Sigmoid colon (tissue), 7 donors: Measurements from ENCODE around the gene COMT. TPM values are rescaled to one million over a fixed set of nuclear protein-coding genes. Genes with fewer than 3 reads are reported as not detected.
"Not testable (repeated sequence)": the region's sequence is repeated elsewhere in the genome, so short reads cannot be mapped to it uniquely, and the experiment has no call there.

Experiments used
- DNase-seq: peaks from one replicate; pipeline ENCODE4 v3.0.0-alpha.2; 2019
- H3K27ac ChIP-seq, 4 donors: fragments of 200-600 bp; sonication (generic); one replicate each; pipeline ENCODE4 v1.5.1; 2016 to 2019; ENCODE audit warnings: mild to moderate bottlenecking in 1 of 4
- H3K27me3 ChIP-seq, 3 donors: fragments of 200-600 bp; sonication (generic); one replicate each; pipeline ENCODE4 v1.5.1; 2019; ENCODE audit warnings: mild to moderate bottlenecking in 1 of 3
- H3K36me3 ChIP-seq, 4 donors: fragments of 200-600 bp; sonication (generic); one replicate each; pipeline ENCODE4 v1.5.1; 2016 to 2019
- H3K4me1 ChIP-seq, 4 donors: fragments of 200-600 bp; sonication (generic); one replicate each; pipeline ENCODE4 v1.5.1; 2017 to 2019
- H3K4me3 ChIP-seq, 4 donors: fragments of 200-600 bp; sonication (generic); one replicate each; pipeline ENCODE4 v1.5.1; 2017 to 2019; ENCODE audit warnings: mild to moderate bottlenecking in 2 of 4, moderate library complexity in 1 of 4
- H3K9me3 ChIP-seq, 4 donors: fragments of 200-600 bp in 3 of 4; sonication (generic) in 3 of 4; one replicate each; pipeline versions ENCODE4 v1.5.1 to v1.6.1; 2013 to 2019
- EP300 ChIP-seq, 4 donors: sonication (generic); formaldehyde crosslinking; IDR thresholded peaks; one replicate each; pipeline ENCODE4 v1.6.1; 2017; ENCODE audit warnings: antibody characterized with exemption in 4 of 4
- POLR2A ChIP-seq, 2 donors: fragments of 450-650 bp; IDR thresholded peaks; one replicate each; pipeline ENCODE4 v1.6.1; 2016; ENCODE audit warnings: antibody characterized with exemption in 2 of 2, mild to moderate bottlenecking in 2 of 2, moderate library complexity in 2 of 2
- POLR2AphosphoS5 ChIP-seq, 4 donors: sonication (generic); formaldehyde crosslinking; IDR thresholded peaks; one replicate each; pipeline ENCODE4 v1.6.1; 2017; ENCODE audit warnings: antibody characterized with exemption in 4 of 4
- WGBS, 2 donors: extraction: QIAGEN DNeasy Blood & Tissue Kit; methylation state at CpG; one replicate each; pipeline ENCODE4 v1.1.7; 2013; 5-methylcytosine and 5-hydroxymethylcytosine counted together
- intact Hi-C: fragments of 100-400 bp; cut with DNase I; formaldehyde crosslinking; loops from one replicate; pipeline ENCODE4 v1.15.1; 2023
- polyA plus RNA-seq, 3 donors: library from polyadenylated mRNA; stranded (reverse); fragments of 200-250 nt; gene quantifications; one replicate each; pipeline ENCODE4 v1.2.3, GENCODE V29; 2013
- total RNA-seq, 4 donors: library from RNA; depleted of rRNA; stranded (reverse); fragments of >200 nt; gene quantifications; one replicate each; pipeline ENCODE4 v1.1.0, GENCODE V29; 2016
- TF ChIP-seq, protein P1 (sequence below), 4 experiments: fragments of 450-650 bp in 3 of 4; fragments of 200-600 bp in 1 of 4; IDR thresholded peaks; one replicate each; pipeline ENCODE4 v1.5.1; 2016 to 2019; ENCODE audit warnings: antibody characterized with exemption in 4 of 4, mild to moderate bottlenecking in 3 of 4, moderate library complexity in 2 of 4
- donor health status: healthy with polysubstance abuse.
- donor health status: Bipolar disorder and iron deficiency.
- donor health status: healthy.

Gene COMT
- total and polyA plus RNA-seq, 7 donors = 62.5 to 162 (median 106) TPM

DNA sequence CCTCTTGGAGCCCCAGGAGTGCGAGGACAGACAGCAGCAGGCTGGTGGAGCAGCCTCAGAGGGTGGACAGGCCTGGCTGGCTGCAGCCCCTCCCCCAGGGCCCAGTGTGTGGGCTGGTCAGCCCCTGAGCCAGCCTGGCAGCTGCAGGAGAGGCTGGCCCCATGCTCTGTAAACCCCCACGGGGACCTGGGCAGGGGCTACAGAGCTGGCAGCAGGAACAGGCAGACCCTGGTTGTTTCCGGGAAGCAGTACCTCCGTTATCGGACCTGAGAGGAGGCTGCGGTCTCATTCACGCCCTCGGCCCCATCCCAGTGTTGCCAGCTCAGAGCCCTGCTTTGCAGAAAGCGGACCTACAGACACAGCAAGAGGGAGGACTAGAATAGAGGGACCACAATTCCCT, 38.5 kb upstream of the COMT start:
- WGBS, 2 donors = 88 to 96% methylated on average over 9 of the region's 9 CpGs
- H3K9me3 ChIP-seq = no peaks in the 10 kb centered on the region
- no peaks in the 10 kb centered on the region for H3K4me1 ChIP-seq
- no peak overlapping the region for H3K4me3 ChIP-seq
- TF ChIP-seq POLR2A (IDR thresholded peaks at IDR 0.05) (no peak), POLR2AphosphoS5 (IDR thresholded peaks at IDR 0.05) (no peak), EP300 (IDR thresholded peaks at IDR 0.05) (no peak)
- TF ChIP-seq, protein P1, sequence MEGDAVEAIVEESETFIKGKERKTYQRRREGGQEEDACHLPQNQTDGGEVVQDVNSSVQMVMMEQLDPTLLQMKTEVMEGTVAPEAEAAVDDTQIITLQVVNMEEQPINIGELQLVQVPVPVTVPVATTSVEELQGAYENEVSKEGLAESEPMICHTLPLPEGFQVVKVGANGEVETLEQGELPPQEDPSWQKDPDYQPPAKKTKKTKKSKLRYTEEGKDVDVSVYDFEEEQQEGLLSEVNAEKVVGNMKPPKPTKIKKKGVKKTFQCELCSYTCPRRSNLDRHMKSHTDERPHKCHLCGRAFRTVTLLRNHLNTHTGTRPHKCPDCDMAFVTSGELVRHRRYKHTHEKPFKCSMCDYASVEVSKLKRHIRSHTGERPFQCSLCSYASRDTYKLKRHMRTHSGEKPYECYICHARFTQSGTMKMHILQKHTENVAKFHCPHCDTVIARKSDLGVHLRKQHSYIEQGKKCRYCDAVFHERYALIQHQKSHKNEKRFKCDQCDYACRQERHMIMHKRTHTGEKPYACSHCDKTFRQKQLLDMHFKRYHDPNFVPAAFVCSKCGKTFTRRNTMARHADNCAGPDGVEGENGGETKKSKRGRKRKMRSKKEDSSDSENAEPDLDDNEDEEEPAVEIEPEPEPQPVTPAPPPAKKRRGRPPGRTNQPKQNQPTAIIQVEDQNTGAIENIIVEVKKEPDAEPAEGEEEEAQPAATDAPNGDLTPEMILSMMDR (IDR thresholded peaks at IDR 0.05) = no peak
- DNase-seq = no peak
- H3K27ac ChIP-seq = no peak overlapping the region
- no peaks in the 10 kb centered on the region for H3K27me3 ChIP-seq
- intact Hi-C loops = no loop called here
- H3K36me3 ChIP-seq = peaks cover 0 to 63% (median 3%) of the 10 kb centered on the region in 4 donors

DNA sequence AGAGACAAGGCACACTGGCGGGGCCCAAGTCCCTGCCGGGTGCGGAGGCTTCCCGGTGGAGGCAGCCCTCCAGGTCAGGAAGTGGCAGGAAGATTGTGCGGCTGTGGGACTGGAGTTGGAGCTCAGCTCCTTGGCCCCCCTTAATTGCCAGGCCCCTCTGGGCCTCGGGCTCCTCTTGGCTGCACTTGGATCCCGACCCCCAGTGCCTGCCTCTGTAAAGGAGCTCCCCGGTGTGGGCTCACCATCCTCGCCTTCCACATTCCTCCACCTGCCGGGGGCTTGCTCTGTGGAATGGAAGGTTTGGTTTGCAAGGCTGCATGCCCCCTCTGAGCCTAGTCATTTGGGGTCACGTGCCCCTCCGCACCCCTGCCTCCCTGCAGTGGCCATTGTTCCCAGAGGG, 38.1 kb upstream of the COMT start:
- no peaks in the 10 kb centered on the region for H3K4me1 ChIP-seq
- intact Hi-C loops = no loop called here
- 89 to 90% methylated on average over 12 of the region's 12 CpGs for WGBS, 2 donors
- no peaks in the 10 kb centered on the region for H3K9me3 ChIP-seq
- no peak for DNase-seq
- H3K36me3 ChIP-seq = peaks cover 0 to 63% (median 3%) of the 10 kb centered on the region in 4 donors
- H3K27me3 ChIP-seq = no peaks in the 10 kb centered on the region
- no peak overlapping the region for H3K4me3 ChIP-seq
- H3K27ac ChIP-seq = no peak overlapping the region
- TF ChIP-seq POLR2A (IDR thresholded peaks at IDR 0.05) = no peak

- 83 to 94% methylated on average over 16 of the region's 16 CpGs for WGBS, 2 donors
- intact Hi-C loops = no loop called here
- DNase-seq = no peak
- H3K4me1 ChIP-seq = no peaks in the 10 kb centered on the region
- H3K27ac ChIP-seq = no peak overlapping the region
- H3K27me3 ChIP-seq = no peaks in the 10 kb centered on the region
- no peak for TF ChIP-seq POLR2AphosphoS5 (IDR thresholded peaks at IDR 0.05)
- TF ChIP-seq POLR2A (IDR thresholded peaks at IDR 0.05) = no peak
- TF ChIP-seq EP300 (IDR thresholded peaks at IDR 0.05) = no peak
- TF ChIP-seq, protein P1 (IDR thresholded peaks at IDR 0.05) = no peak
- H3K4me3 ChIP-seq = no peak overlapping the region
- peaks cover 0 to 56% (median under 1%) of the 10 kb centered on the region in 4 donors for H3K36me3 ChIP-seq
- H3K9me3 ChIP-seq = no peaks in the 10 kb centered on the region
Observed at GRCh38 chr22:19904174-19904856, 37.3 kb upstream of the COMT start.

- intact Hi-C loops = no loop called here
- Histone ChIP-seq H3K36me3 (peaks cover 0 to 54% (median 0%) of the 10 kb centered on the region in 4 donors), H3K27ac (no peak overlapping the region), H3K9me3 (no peaks in the 10 kb centered on the region), H3K4me3 (no peak overlapping the region), H3K27me3 (no peaks in the 10 kb centered on the region), H3K4me1 (no peaks in the 10 kb centered on the region)
- TF ChIP-seq POLR2A (IDR thresholded peaks at IDR 0.05) (no peak), EP300 (IDR thresholded peaks at IDR 0.05) (no peak)
- 86 to 92% methylated on average over 7 of the region's 7 CpGs for WGBS, 2 donors
- DNase-seq = no peak
Observed at GRCh38 chr22:19904935-19905334, 36.6 kb upstream of the COMT start.

- intact Hi-C loops = no loop called here
- H3K27ac ChIP-seq = no peak overlapping the region
- TF ChIP-seq EP300 (IDR thresholded peaks at IDR 0.05) (no peak), POLR2A (IDR thresholded peaks at IDR 0.05) (no peak), POLR2AphosphoS5 (IDR thresholded peaks at IDR 0.05) (no peak)
- TF ChIP-seq, protein P1 (IDR thresholded peaks at IDR 0.05) = no peak
- no peaks in the 10 kb centered on the region for H3K9me3 ChIP-seq
- no peak for DNase-seq
- H3K36me3 ChIP-seq = peaks cover 0 to 60% (median 0%) of the 10 kb centered on the region in 4 donors
- no peaks in the 10 kb centered on the region for H3K4me1 ChIP-seq
- WGBS, 2 donors = 87 to 91% methylated on average over 22 of the region's 22 CpGs
- H3K4me3 ChIP-seq = no peak overlapping the region
- no peaks in the 10 kb centered on the region for H3K27me3 ChIP-seq
Observed at GRCh38 chr22:19905347-19906276, 36.0 kb upstream of the COMT start.

DNA sequence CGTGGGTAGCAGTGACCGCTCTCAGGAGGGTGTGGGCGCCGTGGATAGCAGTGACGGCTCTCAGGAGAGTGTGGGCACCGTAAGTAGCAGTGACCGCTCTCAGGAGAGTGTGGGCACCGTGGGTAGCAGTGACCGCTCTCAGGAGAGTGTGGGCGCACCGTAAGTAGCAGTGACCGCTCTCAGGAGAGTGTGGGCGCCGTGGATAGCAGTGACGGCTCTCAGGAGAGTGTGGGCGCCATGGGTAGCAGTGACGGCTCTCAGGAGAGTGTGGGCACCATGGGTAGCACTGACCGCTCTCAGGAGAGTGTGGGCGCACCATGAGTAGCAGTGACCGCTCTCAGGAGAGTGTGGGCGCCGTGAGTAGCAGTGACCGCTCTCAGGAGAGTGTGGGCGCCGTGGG, 34.7 kb upstream of the COMT start:
- DNase-seq, H3K27ac ChIP-seq, H3K4me3 ChIP-seq, H3K9me3 ChIP-seq, H3K4me1 ChIP-seq, H3K27me3 ChIP-seq, intact Hi-C loops: not testable (repeated sequence)
- peaks cover 0 to 63% (median 0%) of the 10 kb centered on the region in 4 donors for H3K36me3 ChIP-seq
- 96% methylated on average over 25 of the region's 25 CpGs for WGBS, 2 donors

GRCh38 chr22:19907902-19908301, 33.7 kb upstream of the COMT start:
- peaks cover 0 to 65% (median 2%) of the 10 kb centered on the region in 4 donors for H3K36me3 ChIP-seq
- WGBS, 2 donors = 89 to 94% methylated on average over 16 of the region's 16 CpGs
- H3K4me3 ChIP-seq, H3K9me3 ChIP-seq, H3K4me1 ChIP-seq, DNase-seq, H3K27me3 ChIP-seq, H3K27ac ChIP-seq, intact Hi-C loops: not testable (repeated sequence)
